ENCODE measurements around the gene EXOG.
A peak's percentile ranks its signal among the peaks of the same experiment; 100 is the strongest.

Gene EXOG, protein sequence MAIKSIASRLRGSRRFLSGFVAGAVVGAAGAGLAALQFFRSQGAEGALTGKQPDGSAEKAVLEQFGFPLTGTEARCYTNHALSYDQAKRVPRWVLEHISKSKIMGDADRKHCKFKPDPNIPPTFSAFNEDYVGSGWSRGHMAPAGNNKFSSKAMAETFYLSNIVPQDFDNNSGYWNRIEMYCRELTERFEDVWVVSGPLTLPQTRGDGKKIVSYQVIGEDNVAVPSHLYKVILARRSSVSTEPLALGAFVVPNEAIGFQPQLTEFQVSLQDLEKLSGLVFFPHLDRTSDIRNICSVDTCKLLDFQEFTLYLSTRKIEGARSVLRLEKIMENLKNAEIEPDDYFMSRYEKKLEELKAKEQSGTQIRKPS
- 22.0 to 28.6 reads per million in 2 donors for total RNA-seq

DNA sequence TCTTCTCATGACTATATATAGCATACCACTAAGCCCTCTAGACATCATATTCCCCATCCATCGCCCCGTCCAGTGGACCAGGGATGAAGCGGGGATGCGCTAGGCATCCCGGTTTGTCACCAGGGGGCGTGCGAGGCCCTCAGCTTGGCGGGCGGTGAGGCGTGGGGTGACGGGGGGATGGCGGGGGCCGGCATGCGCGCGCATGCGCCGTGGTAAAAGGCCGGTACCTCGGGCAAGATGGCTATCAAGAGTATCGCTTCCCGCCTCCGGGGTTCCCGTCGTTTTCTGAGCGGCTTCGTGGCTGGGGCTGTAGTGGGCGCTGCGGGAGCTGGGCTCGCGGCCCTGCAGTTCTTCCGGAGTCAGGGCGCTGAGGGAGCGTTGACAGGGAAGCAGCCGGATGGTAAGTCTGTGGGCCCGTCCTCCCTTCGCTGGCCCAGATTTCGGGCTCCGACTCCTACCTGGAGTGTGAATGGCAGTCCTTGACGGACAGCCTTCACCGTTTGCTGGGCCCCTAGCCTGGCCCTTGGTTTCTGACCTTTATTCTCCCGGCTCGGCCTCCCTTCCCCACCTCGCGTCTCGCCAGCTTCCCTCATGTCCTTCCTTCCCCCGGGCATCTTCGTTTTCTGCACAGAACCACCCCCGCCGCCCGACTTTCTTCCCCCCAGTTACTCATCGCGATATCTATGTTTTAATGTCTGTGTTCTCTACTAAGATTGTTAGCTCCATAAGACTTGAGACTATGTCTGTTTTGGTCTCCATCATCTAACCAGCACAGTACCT is at the start of gene EXOG:
EXOG (plus strand) TSS at position 210 of the 780 bp plus-strand sequence; CDS start at position 238, 28 bp downstream.
- DNase-seq = peak; percentile 89

DNA sequence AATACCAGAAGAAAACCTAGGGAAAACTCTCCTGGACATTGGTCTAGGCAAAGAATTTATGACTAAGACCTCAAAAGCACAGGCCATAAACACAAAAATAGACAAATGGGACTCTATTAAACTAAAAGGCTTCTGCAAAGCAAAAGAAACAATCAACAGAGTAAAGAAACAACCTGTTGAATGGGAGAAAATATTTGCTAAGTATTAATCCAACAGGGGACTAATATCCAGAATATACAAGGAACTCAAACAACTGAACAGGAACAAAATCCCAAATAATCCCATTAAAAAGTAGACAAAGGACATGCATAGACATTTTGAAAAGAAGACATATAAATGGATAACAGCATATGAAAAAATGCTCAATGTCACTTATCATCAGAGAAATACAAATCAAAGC is 49.3 kb upstream of the EXOG start:
- DNase-seq = no peak

DNA sequence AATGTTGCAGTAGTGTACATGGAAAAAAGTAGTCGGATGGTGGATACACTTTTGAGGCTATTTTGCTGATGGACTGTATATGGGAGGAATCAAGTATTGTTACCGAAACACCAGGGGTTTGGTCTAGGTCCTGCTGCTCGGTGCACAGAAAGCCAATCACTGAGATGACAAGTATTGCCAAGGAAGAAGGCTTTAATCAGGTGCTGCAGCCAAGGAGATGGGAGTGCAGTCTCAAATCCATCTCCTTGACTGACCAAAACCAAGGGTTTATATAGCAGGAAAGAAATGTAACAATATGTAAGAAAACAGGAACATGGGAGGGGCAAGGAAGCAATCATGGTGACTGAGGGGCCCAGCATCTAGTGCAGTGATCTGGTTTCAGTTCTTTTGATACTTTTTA is 45.3 kb upstream of the EXOG start:
- DNase-seq = no peak

DNA sequence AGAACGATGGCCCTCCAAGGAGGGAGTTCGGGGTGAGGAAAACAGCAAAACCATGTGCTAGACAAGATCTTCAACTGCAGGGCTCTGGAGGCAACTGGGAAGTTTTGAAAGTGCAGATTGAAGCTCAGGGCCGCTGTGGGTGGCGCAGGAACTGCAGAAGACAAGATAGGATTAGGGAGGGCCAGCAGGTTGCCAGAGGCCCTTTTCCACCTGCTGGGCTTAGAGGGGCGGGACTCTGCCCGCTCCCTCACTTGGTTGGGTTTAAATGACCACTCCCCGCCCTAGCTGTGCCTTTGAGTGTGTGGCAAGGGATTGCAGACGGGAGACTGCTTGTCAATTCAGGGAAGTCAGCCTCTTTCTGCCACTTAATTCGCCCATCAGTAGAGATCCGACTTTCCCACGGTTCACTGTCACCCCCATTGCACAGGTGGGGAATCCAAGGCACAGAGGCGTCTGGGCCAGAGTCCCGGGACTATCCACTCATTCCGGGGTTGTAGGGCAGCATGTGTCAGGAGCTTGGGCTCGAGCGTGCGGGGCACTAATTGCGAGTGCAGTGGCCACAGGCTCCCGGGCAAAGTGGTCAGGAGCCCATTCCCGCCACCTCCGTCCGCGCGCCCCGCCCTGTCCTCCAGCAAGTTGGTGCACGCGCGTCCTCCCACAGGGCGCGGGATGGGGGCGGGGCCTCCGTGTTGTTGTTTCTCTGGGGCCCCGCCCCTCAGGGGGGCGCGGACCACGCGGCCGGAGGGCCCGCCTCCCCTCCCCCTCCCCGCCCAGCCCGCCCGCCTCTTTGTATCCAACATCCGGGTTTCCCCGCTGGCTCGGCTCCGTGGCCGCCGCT is 42.8 kb upstream of the EXOG start, which contains the start of gene ACVR2B:
ACVR2B (plus strand) TSS at position 816 of the 838 bp plus-strand sequence. CDS start 433 bp downstream, outside the sequence.
- DNase-seq = peak; percentile 31

DNA sequence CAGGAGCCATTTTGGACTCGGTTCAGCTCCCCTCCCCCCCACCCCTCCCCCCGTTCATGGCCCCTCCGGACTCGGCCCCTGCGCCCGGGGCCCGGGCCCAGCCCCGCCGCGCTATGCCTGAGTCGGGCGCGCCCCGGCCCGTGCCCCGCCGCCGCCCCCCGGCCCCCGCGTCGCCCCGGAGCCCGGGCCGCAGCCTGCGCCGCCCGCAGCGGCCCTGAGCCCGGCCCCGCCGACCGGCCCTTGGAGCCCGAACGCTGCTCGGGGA is 42.3 kb upstream of the EXOG start:
- DNase-seq = no peak

DNA sequence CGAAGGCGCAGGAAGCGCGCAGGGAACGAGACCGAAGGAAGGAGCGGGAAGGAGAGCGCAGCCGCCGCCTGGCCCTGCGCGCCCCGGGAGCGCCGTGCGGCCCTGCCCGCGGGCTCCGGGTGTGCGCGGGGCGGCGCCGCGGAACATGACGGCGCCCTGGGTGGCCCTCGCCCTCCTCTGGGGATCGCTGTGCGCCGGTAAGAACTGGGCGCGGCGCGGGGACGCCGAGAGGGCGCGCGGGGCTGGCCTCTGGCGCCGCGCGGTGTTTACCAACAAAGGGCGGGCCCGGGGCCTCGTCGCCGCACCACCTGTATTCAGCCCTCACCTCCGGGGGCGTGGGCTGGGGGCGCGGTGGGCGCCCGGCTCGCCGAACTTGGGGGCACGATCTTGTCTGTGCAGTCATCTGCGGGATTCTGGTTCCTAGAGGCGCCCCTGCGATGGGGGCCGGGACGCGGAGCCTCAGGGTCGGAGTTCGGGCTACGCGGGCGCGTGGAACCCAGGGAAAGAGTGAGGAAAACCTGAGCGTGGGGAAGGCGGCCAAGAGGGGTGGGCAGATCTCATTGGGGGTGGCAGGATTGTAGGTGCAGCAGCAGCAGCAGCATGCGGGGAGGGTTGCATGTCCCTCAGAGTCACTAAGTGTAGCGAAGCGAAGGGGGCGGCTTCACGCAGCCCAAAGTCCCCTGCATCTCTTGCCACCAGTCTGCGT is 41.8 kb upstream of the EXOG start:
- peak; percentile 13 for DNase-seq

DNA sequence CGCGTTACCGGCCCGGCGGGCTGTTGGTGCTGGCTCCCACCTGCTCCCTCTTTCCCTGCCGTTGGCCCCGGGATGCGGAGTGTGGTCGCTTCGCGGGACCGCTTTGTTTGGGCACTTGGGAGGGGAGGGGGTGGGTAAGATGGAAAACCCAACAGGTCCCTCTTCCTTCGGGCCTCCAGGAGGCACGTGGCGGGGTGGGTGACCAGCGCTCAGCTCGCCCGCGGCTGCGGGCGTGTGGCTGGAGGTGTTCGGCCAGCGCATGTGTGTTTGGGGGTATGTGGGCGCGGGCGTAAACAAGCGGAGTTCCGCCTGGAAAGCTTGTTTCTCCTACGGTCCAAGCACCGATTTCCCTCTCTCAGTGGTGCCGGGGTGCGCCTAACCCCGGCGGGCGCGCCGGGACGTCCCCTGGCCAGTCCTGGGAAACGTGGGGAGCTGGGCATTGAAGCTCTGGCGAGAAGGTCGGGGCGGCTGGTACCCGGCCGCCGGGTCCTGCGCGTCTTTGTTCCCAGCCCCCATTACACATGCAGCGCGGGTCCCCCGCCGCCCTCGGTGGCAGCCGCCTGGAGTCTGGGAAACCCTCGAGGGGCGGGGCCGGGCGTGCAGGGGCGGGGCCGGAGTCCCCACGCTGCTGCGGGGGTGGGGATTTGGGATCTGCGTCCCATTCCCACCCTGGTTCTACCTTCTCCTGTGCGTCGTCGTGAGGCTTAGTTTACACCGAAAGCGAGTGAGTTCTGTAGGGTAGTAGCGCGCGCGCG is 41.1 kb upstream of the EXOG start:
- peak; percentile 15 for DNase-seq

DNA sequence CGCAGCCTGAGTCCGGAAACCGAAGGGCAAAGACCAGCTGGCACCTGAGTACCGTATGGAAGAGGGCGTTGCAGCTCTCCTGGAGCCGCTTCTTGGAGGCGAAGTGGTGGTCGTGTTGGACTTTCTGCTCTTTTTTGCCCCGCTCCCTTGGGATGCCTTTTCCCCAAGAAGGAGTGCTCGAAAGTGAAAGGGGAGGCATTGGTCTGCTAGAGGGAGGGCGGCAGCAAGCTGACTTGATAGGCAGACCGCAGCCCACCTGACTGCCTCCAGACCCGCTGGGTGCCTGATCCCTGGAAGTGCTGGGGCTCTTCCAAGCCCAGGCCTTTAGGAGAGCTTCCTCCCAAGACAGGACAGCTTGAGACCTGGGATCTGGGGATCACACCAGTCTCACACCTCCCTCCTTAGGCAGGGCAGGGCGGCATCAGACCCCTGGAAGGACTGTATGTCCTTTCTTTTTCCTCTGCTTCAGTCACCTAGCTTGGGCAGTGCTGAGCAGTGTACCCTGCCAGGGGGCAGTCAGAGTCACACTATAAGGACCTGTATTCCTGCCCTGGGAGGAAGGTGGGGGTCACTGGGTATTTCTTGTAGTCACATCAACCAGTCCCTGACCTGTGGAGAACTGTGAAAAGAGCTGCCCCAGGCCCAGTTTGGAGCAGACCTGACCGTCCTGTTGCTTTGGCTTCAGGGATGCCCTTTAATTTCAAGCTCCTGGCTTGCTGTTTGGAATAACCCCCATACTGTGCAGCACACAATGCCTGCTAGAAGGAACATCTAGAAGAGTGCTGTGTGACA is 40.3 kb upstream of the EXOG start:
- DNase-seq = no peak

DNA sequence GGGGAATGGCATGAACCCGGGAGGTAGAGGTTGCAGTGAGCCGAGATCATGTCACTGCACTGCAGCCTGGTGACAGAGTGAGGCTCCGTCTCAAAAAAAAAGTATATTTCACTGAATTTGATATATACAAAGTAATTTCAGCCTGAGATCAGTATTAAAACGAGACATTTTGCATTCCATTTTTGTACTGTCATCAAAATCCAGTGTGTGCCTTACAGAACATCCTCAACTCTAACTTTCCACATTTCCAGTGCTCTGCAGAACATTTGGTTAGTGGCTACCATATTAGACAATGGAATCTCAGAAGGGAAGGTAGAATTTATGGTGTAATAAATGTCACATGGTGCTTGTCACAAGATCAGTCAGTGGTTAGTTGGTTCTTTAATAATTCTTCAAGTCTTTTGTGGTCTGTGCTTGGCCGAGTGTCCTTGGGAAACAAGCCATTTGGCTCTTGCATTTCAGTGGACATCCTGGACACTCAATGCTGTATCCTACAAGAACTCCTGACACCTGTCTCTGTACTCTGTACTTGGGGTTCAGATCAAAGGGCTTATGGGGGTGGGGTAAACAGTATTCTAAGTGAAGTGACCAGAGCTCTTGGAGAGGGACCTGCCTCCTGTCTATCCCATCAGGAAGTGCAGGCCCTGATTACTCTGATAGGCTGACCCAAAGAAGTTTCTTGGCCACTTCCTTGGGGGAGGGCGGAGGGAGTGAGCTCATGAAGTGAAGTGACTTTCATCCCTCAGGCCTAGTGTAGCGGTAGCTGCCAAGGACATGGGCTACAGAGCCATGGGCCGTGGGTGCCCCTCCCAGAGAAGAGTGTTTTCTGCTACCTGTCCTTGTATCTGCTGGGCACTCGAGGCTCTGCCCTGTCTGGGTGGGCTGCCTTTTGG is 38.8 kb upstream of the EXOG start:
- no peak for DNase-seq

DNA sequence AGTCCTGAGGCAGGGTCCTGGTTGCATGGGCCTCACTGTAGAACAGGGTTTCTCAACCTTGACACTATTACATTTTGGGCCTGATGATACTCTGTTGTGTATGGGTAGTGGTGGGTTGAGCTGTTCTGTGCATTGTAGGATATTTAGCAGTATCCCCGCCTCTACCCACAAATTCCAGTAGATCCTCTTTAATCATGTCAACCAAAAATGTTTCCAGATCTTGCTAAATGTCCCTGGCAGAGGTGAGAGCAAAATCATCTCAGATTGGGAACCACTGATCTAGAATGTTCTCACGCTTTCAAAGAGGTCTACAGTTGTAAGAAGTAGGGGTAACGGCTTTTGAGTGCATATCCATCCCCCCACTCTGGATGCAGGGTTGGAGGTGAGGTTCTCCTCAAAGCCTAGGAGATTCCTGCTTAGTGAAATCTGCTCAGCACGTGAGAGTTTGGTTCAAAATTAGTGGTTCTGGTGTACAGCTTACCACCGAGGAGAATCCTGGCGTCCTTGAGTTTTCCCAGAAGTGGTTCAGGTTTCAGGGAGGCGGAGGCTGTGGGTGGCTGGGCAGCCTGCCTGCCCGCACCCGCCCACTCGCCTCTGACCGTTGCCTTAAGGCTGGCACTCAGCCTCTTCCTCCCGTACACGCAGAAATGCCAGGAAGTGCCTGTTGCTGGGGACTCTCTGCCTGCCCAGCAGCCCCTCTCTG is 37.2 kb upstream of the EXOG start:
- DNase-seq = no peak

DNA sequence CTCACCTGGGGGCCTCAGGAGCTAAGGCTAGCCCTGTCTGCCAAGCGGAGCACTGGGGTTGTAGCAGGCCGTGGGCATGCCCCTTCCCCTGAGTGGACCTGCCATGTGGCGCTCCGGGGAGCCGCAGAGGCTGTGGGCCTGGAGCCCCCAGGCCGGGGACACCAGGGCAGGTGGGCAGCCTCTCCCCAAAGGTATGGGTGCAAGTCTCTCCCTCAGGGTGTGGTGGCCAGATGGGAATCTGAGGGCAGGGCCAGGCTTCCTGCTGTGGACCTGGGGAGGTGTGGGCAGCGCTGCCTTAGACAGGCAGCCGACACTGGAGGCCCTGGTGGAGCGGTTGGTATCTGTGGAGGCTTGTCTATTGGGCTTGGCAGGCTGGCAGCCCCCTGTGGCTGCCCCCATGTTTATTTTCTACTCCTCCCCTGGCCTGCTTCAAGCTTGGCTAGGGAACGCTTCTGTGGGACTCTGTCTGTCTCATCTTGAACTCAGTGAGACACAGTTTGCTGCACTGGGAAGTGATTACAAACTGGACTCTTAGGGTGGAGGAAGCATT is 36.6 kb upstream of the EXOG start:
- DNase-seq = no peak

DNA sequence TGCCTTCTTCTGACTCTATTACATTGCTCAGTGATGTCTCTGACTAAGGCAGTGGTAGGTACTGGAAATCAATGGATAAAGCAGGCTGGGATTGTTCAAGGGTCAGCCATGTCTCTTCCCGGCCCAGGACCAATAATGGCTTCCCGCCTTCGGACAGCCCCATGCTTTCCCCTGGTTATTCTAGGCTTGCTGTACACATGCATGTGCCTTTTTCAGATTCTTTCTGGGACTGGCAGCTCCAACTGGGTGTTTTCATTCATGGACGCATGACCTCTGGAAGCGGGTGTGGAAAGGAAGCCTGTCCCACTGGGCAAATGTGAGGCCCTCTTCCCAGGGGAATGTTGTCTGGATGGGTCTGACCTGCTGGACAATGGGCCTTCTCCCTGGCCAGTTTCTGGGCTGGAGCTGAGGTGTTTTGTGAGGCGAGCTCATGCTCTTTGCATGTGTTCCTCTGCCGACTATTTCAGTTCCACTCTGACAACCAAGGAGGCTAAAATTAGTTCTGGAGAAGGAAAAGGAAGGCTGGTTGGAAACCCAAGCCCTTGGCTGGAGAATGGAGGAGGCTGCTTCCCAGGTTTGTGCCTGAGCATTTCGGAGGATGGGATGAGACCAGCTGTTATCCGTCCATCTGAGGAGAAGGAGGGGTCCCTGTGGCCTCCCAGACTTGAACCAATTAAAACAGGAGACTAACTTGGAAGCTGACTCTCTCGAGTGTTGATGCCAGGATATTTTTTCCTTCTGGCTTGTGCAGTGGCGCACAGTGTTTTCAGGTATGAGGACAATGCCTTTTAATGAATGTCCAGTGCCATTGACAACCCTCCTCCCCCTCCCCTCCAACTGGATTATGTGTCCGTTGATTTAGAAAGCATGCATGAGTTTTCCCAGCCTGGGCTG is 35.5 kb upstream of the EXOG start:
- DNase-seq = no peak

DNA sequence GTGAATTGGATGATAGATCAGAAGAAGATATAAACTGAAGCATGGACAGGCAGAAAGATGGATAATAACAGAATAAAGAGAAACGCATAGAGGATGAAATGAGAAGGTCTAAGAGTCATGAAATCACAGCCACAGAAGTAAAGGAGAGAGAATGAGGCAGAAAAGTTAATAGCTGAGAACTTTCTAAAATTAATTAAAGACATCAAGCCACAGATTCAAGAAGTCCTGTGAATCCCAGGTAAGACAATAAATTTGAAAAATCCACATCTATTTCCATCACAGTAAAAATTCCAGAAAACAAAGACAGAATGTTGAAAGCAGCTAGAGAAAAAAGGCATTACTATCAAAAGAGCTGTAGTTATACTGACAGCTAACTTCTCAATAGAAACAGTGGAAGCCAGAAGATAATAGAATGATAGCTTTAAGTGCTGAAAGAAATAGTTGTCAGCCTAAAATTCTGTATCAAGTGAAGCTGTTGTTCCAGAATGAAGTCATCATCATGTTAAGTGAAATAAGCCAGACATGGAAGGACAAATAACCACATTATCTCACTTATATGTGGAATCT is 30.5 kb upstream of the EXOG start:
- DNase-seq = no peak

DNA sequence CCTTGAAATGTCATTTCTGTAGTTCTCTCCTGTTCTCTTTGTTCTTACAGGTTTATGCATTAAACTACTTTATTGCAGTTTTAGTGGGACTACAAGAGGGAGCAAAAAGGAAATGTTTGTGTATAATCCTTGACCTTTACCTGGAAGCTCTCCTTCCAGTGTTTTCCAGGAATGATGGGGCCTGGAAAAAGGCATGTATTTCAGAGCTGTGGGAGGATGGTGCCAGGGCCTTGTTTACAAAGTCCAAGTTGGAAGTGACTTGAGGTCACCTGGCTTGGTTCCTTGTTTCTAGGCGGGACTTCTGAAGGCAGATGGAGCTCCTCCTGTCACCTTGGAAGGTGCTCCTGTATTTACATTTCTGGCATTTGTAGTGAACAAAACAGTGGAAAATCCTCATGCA is 27.4 kb upstream of the EXOG start:
- no peak for DNase-seq

DNA sequence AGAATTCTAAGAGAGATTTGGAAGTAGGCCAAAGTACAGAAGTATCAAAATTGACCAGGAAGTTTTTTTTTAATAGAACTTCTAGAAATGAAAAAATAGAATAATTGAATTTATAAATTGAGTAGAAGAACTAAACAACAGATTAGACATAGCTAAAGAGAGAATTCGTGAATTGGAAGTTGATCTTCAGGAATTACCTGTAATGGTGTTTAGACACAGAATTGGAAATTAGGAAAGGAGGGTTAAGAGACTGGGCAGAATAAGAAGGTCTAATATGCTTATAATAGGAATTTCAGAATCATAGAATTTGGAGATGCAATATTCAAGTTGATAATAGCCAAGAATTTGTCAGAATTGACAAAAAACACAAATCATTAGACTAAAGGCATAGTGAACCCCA is 26.3 kb upstream of the EXOG start:
- no peak for DNase-seq

DNA sequence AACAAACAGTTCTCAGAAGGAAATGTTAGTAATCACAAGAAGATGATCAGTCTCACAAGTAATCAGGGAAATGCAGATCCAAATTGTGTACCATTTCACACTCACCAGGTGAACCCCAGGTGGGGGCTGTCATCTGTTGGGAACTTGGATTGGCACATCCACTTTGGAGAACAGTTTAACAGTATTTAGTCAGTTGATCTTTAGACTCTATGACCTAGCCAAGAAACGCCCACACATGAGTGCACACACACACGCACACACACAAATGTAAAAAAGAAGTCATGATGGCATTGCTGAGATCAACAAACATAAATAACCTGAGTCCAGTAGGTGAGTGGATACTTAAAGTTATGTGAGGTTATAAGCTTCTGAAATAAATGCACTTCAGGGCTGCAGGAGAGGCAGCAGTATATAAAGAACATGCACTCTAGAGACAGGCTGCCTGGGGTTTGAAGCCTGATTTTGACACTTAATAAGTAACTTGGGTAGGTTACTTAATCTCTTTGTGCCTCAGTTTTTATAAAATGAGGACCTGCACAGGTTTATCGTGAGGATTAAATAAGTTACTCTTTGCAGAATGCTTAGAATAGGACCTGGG is 24.8 kb upstream of the EXOG start:
- no peak for DNase-seq

DNA sequence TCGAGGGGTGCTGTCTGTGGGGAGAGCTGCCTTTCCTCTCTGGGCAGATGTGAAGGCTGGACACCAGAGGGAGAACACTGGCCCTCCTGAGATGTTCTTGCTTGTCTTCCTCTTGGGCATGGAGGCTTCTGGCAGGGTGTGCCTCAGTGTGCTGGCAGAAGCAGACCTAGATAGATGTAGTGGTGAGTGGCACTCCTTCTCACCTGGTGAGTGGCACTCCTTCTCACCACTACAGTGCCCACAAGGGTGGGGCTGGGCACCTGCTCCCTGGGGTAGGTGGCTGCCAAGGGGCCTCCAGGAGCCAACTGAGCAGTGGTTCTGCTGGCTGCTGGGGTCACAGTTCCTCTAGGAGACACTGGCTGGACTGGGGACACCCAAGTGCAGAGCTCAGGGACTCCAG is 23.8 kb upstream of the EXOG start:
- DNase-seq = no peak
